MM.1S (cell line): ENCODE results near the gene TECPR2.

Experiments used
- DNase-seq: peaks from one replicate; pipeline ENCODE4 v3.0.0-alpha.2; 2015
- H2AFZ ChIP-seq: fragments of 300-600 bp; sonication (generic); 2 replicates; pipeline ENCODE4 v1.6.0; 2016; ENCODE audit warnings: antibody characterized with exemption, low read length
- H3F3A ChIP-seq: fragments of 300-600 bp; sonication (generic); 2 replicates; pipeline ENCODE4 v1.6.1; 2016; ENCODE audit warnings: mild to moderate bottlenecking, antibody characterized with exemption, low read length, moderate library complexity, mixed read lengths; ENCODE audit not compliant: insufficient read depth
- H3K27ac ChIP-seq: fragments of 300-600 bp; sonication (generic); 2 replicates; pipeline ENCODE4 v1.5.1; 2016; ENCODE audit warnings: mild to moderate bottlenecking, low read length
- H3K27me3 ChIP-seq: fragments of 300-600 bp; sonication (generic); replicated peaks from 2 replicates; pipeline ENCODE4 v1.6.0; 2016; ENCODE audit warnings: low read length; ENCODE audit not compliant: insufficient read depth
- H3K36me3 ChIP-seq: fragments of 300-600 bp; sonication (generic); replicated peaks from 2 replicates; pipeline ENCODE4 v1.6.1; 2016; ENCODE audit warnings: mild to moderate bottlenecking, low read length, mixed read lengths; ENCODE audit not compliant: insufficient read depth
- H3K4me1 ChIP-seq: fragments of 300-600 bp; sonication (generic); 2 replicates; pipeline ENCODE4 v1.6.1; 2016; ENCODE audit warnings: low read length, mixed read lengths
- H3K4me2 ChIP-seq: fragments of 300-600 bp; sonication (generic); 2 replicates; pipeline ENCODE4 v1.6.0; 2016; ENCODE audit warnings: low read depth, low read length
- H3K4me3 ChIP-seq: fragments of 300-600 bp; sonication (generic); 2 replicates; pipeline ENCODE4 v1.5.1; 2016; ENCODE audit warnings: low read length, mixed read lengths
- H3K79me2 ChIP-seq: fragments of 300-600 bp; sonication (generic); 2 replicates; pipeline ENCODE4 v1.6.1; 2016; ENCODE audit warnings: mixed run types, low read length, mixed read lengths
- H3K9ac ChIP-seq: fragments of 300-600 bp; sonication (generic); 2 replicates; pipeline ENCODE4 v1.6.1; 2016; ENCODE audit warnings: low read length, mixed read lengths
- H3K9me2 ChIP-seq: fragments of 300-600 bp; sonication (generic); replicated peaks from 2 replicates; pipeline ENCODE4 v1.6.1; 2016; ENCODE audit warnings: mild to moderate bottlenecking, low read length, mixed read lengths; ENCODE audit not compliant: insufficient read depth
- H3K9me3 ChIP-seq: fragments of 300-600 bp; sonication (generic); replicated peaks from 2 replicates; pipeline ENCODE4 v1.6.1; 2016; ENCODE audit warnings: mild to moderate bottlenecking, low read length, mixed read lengths; ENCODE audit not compliant: insufficient read depth
- H4K20me1 ChIP-seq: fragments of 300-600 bp; sonication (generic); 2 replicates; pipeline ENCODE4 v1.6.1; 2016; ENCODE audit warnings: mild to moderate bottlenecking, low read length, moderate library complexity, mixed read lengths; ENCODE audit not compliant: insufficient read depth
- EZH2 ChIP-seq: fragments of 300-600 bp; sonication (generic); optimal IDR thresholded peaks from 2 replicates; pipeline ENCODE3; 2017; ENCODE audit warnings: low read depth, mild to moderate bottlenecking, antibody characterized with exemption, low read length, mixed read lengths
- EZH2phosphoT487 ChIP-seq: fragments of 300-600 bp; sonication (generic); IDR thresholded peaks from 2 replicates; pipeline ENCODE4 v1.6.1; 2018; ENCODE audit warnings: antibody characterized with exemption, low read length
- TF ChIP-seq, protein P1 (sequence below): fragments of 300-600 bp; sonication (generic); IDR thresholded peaks from 2 replicates; pipeline ENCODE4 v1.5.1; 2016; ENCODE audit warnings: antibody characterized with exemption, low read length, mixed read lengths

TECPR2 gene

GRCh38 chr14:102352213-102352612 is 10.5 kb upstream of the TECPR2 start:
- Histone ChIP-seq H3K9me3 (no peaks in the 10 kb centered on the region), H3K4me3 (no peak overlapping the region), H3K4me2 (no peak overlapping the region), H3K27me3 (no peaks in the 10 kb centered on the region), H3K27ac (no peak overlapping the region), H3K79me2 (no peaks in the 10 kb centered on the region), H3K4me1 (no peaks in the 10 kb centered on the region), H2AFZ (no peak overlapping the region), H3K36me3 (no peaks in the 10 kb centered on the region), H3K9ac (no peak overlapping the region), H3F3A (no peaks in the 10 kb centered on the region), H4K20me1 (no peaks in the 10 kb centered on the region), H3K9me2 (no peaks in the 10 kb centered on the region)
- DNase-seq, result no peak
- no peak for TF ChIP-seq EZH2
- TF ChIP-seq EZH2phosphoT487, result no peak
- TF ChIP-seq, protein P1, sequence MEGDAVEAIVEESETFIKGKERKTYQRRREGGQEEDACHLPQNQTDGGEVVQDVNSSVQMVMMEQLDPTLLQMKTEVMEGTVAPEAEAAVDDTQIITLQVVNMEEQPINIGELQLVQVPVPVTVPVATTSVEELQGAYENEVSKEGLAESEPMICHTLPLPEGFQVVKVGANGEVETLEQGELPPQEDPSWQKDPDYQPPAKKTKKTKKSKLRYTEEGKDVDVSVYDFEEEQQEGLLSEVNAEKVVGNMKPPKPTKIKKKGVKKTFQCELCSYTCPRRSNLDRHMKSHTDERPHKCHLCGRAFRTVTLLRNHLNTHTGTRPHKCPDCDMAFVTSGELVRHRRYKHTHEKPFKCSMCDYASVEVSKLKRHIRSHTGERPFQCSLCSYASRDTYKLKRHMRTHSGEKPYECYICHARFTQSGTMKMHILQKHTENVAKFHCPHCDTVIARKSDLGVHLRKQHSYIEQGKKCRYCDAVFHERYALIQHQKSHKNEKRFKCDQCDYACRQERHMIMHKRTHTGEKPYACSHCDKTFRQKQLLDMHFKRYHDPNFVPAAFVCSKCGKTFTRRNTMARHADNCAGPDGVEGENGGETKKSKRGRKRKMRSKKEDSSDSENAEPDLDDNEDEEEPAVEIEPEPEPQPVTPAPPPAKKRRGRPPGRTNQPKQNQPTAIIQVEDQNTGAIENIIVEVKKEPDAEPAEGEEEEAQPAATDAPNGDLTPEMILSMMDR, result no peak

GRCh38 chr14:102353126-102353619 is 9.6 kb upstream of the TECPR2 start:
- TF ChIP-seq, protein P1, result no peak
- Histone ChIP-seq H3K4me3 (no peak overlapping the region), H3K27me3 (no peaks in the 10 kb centered on the region), H3K79me2 (no peaks in the 10 kb centered on the region), H3F3A (no peaks in the 10 kb centered on the region), H4K20me1 (no peaks in the 10 kb centered on the region), H3K36me3 (no peaks in the 10 kb centered on the region), H3K4me1 (no peaks in the 10 kb centered on the region), H3K9me3 (no peaks in the 10 kb centered on the region), H3K9ac (no peak overlapping the region), H3K27ac (no peak overlapping the region), H3K9me2 (no peaks in the 10 kb centered on the region), H2AFZ (no peak overlapping the region), H3K4me2 (no peak overlapping the region)
- no peak for DNase-seq

GRCh38 chr14:102356280-102356679 is 6.5 kb upstream of the TECPR2 start:
- DNase-seq, result no peak
- H3K4me1 ChIP-seq, result no peaks in the 10 kb centered on the region
- H3K79me2 ChIP-seq, result no peaks in the 10 kb centered on the region
- no peak overlapping the region for H3K9ac ChIP-seq
- H3K4me2 ChIP-seq, result no peak overlapping the region
- H4K20me1 ChIP-seq, result no peaks in the 10 kb centered on the region
- TF ChIP-seq EZH2phosphoT487 (no peak), EZH2 (no peak)
- TF ChIP-seq, protein P1, result no peak
- H3K9me2 ChIP-seq, result no peaks in the 10 kb centered on the region
- H3K27me3 ChIP-seq, result no peaks in the 10 kb centered on the region
- no peaks in the 10 kb centered on the region for H3K36me3 ChIP-seq
- no peak overlapping the region for H3K27ac ChIP-seq
- H2AFZ ChIP-seq, result no peak overlapping the region
- H3F3A ChIP-seq, result no peaks in the 10 kb centered on the region
- no peaks in the 10 kb centered on the region for H3K9me3 ChIP-seq
- H3K4me3 ChIP-seq, result no peak overlapping the region
